ENCODE results near the gene MACO1. TPM values are rescaled to one million over a fixed set of nuclear protein-coding genes. Genes with fewer than 3 reads are reported as not detected.

MACO1 gene
- total RNA-seq, 1 experiment from 2014 or later: 9.8 TPM

- no peak for TF ChIP-seq TCF7L2 (IDR thresholded peaks at IDR 0.05; ENCODE audit: borderline replicate concordance, extremely low read depth, insufficient read depth, insufficient read length)
- no peak for TF ChIP-seq SRF (IDR thresholded peaks at IDR 0.05; ENCODE audit: low read depth)
- TF ChIP-seq JUND (IDR thresholded peaks at IDR 0.05): no peak
- no peak for TF ChIP-seq SP1 (IDR thresholded peaks at IDR 0.05; ENCODE audit: low read depth)
- TF ChIP-seq ZNF274 (IDR thresholded peaks at IDR 0.05; ENCODE audit: low read depth, low read length): no peak
- no peak for TF ChIP-seq MAX (IDR thresholded peaks at IDR 0.05)
These were observed 96.1 kb downstream of the MACO1 start (continued) for GRCh38 chr1:25526753-25527152.

- ChIA-PET POLR2A (no interaction called here), RAD21 (ENCODE audit: low non-redundant PET in 1 of 2, low total read pairs in 2 of 2, uncharacterized antibody in 2 of 2, unreplicated experiment in 2 of 2) (no interaction called here), CTCF (no interaction called here)
- intact Hi-C loops (cut with micrococcal nuclease): no loop called here
- Histone ChIP-seq H3K79me2 (ENCODE audit: insufficient read depth, low read length) (no peaks in the 10 kb centered on the region), H3K4me2 (ENCODE audit: low read length) (no peak overlapping the region), H3K4me3 (replicated peaks in 1 of 2; ENCODE audit: low read depth in 1 of 2, low read length in 2 of 2) (no peak overlapping the region), H3K9me2 (ENCODE audit: insufficient read depth) (no peaks in the 10 kb centered on the region), H3K27me3 (ENCODE audit: insufficient read depth, low read length) (no peaks in the 10 kb centered on the region), H3K4me1 (ENCODE audit: control insufficient read depth in 1 of 2, insufficient read depth in 2 of 2, low read length in 2 of 2) (no peaks in the 10 kb centered on the region), H3K9ac (ENCODE audit: low read length) (no peak overlapping the region), H4K20me1 (ENCODE audit: insufficient read depth) (no peaks in the 10 kb centered on the region), H3K36me3 (ENCODE audit: control insufficient read depth in 1 of 2, insufficient read depth in 2 of 2, low read length in 2 of 2) (no peaks in the 10 kb centered on the region), H3K27ac (ENCODE audit: low read depth, low read length) (no peak overlapping the region), H3K9me3 (ENCODE audit: control insufficient read depth in 1 of 2, insufficient read depth in 1 of 2, low read depth in 1 of 2, low read length in 2 of 2) (peaks cover 0 to 5% of the 10 kb centered on the region in 2 experiments; a peak in 1 of 4 replicates), H2AFZ (ENCODE audit: low read depth, low read length, poor library complexity, severe bottlenecking) (no peak overlapping the region)
- TF ChIP-seq POLR2AphosphoS5 (IDR thresholded peaks at IDR 0.05; ENCODE audit: low read depth, low read length): no peak
- no peak for TF ChIP-seq SRF (IDR thresholded peaks at IDR 0.05; ENCODE audit: low read depth)
- DNase-seq (ENCODE audit: low read depth, low spot score): no peak
- no peak for ATAC-seq
- no TSS peak for BruUV-seq (replicated peaks)
These were observed 96.6 kb downstream of the MACO1 start for GRCh38 chr1:25527226-25527846.

DNA sequence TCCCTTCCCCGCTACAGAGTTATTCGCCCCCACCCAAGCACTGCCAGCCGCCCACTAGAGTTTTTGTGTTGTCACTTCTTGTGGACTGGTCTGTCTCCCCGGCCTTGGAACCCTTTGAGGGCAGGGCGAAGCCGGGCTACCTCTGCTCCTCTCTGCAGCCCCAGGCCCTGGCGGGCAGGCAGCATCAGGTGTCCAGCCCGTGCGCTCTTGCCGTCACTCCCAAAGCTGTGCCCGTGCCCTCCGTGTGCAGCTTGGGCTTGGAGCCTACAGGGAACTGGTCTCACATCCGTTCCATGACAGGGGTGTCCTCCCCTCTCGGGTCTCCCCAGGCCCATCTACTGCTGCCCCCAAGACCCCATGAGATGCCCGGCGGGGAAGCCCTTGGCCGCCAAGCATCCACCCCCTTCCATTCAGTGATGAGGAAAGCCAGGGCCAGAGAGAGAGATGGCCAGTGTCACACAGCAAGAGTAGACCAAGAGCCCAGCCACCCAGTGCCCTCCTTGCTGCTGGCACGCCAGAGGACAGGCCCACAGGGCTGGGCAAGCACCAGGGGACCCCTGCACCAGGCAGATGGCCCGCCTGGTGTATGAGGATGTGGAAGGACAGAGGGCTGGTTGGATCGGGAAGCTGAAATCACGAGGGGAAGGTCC, 97.4 kb downstream of the MACO1 start:
- no peaks in the 10 kb centered on the region for H3K4me1 ChIP-seq (ENCODE audit: control insufficient read depth in 1 of 2, insufficient read depth in 2 of 2, low read length in 2 of 2)
- RAD21 ChIA-PET (ENCODE audit: low non-redundant PET in 1 of 2, low total read pairs in 2 of 2, uncharacterized antibody in 2 of 2, unreplicated experiment in 2 of 2): no interaction called here
- no peak for DNase-seq (ENCODE audit: low read depth, low spot score)
- CTCF ChIA-PET: no interaction called here
- H3K9me3 ChIP-seq (ENCODE audit: control insufficient read depth in 1 of 2, insufficient read depth in 1 of 2, low read depth in 1 of 2, low read length in 2 of 2): peaks cover 0 to 5% of the 10 kb centered on the region in 2 experiments; a peak in 1 of 4 replicates
- intact Hi-C loops (cut with micrococcal nuclease): no loop called here
- POLR2A ChIA-PET: no interaction called here
- H3K9ac ChIP-seq (ENCODE audit: low read length): no peak overlapping the region
- H3K36me3 ChIP-seq (ENCODE audit: control insufficient read depth in 1 of 2, insufficient read depth in 2 of 2, low read length in 2 of 2): no peaks in the 10 kb centered on the region
- no peak overlapping the region for H3K27ac ChIP-seq (ENCODE audit: low read depth, low read length)
- H2AFZ ChIP-seq (ENCODE audit: low read depth, low read length, poor library complexity, severe bottlenecking): no peak overlapping the region
- no peaks in the 10 kb centered on the region for H3K9me2 ChIP-seq (ENCODE audit: insufficient read depth)
- H3K4me3 ChIP-seq (replicated peaks in 1 of 2; ENCODE audit: low read depth in 1 of 2, low read length in 2 of 2): no peak overlapping the region
- H3K4me2 ChIP-seq (ENCODE audit: low read length): no peak overlapping the region
- H3K79me2 ChIP-seq (ENCODE audit: insufficient read depth, low read length): no peaks in the 10 kb centered on the region
- no peak for ATAC-seq
- no TSS peak for BruUV-seq (replicated peaks)
- no peaks in the 10 kb centered on the region for H4K20me1 ChIP-seq (ENCODE audit: insufficient read depth)
- no peaks in the 10 kb centered on the region for H3K27me3 ChIP-seq (ENCODE audit: insufficient read depth, low read length)
- no peak for TF ChIP-seq RAD21 (IDR thresholded peaks at IDR 0.05; ENCODE audit: low read depth)
- TF ChIP-seq MAX (IDR thresholded peaks at IDR 0.05): no peak
- no peak for TF ChIP-seq ATF3 (IDR thresholded peaks at IDR 0.05)
- TF ChIP-seq ELF1 (IDR thresholded peaks at IDR 0.05; ENCODE audit: borderline replicate concordance, low read depth): no peak
